K562 (cell line): Measurements from ENCODE around the gene GRIN2A. TPM values are rescaled to one million over a fixed set of nuclear protein-coding genes. Genes with fewer than 3 reads are reported as not detected.

Experiments used
- ATAC-seq: fragments of 200-7000 bp; cut with Tn5 transposase; 3 replicates; pipeline ENCODE4 v1.9.1; 2020; ENCODE audit warnings: moderate library complexity
- BruUV-seq: library from RNA; stranded (reverse); fragments of 400-500 nt; replicated peaks from 2 replicates; lab custom pipeline; 2021; lab: Mats Ljungman, UMichigan
- CTCF ChIA-PET: fragments of 300-600 bp; formaldehyde crosslinking; extraction: SDS; loops from one replicate; lab custom pipeline; 2021; ENCODE audit warnings: low intra/inter-chr PET ratio; lab: Yijun Ruan, JAX
- POLR2A ChIA-PET: fragments of 300-600, 350-650 bp; sonication (Branson Sonifier 250); formaldehyde crosslinking; extraction: SDS; loops from one replicate; lab custom pipeline; 2021; ENCODE audit warnings: antibody characterized with exemption, inconsistent platforms; lab: Yijun Ruan, JAX
- DNase-seq, 4 experiments: peaks; one replicate each; pipeline versions ENCODE4 v3.0.0 to v3.0.0-alpha.2; 2011 to 2018; ENCODE audit warnings: low spot score in 3 of 4, mixed read lengths in 3 of 4; ENCODE audit errors: extremely low read depth in 1 of 4
- FAIRE-seq: peaks from 2 replicates; lab custom pipeline; 2011; peaks lifted over from hg19 to GRCh38; lab: Jason Lieb, UNC
- H2AFZ ChIP-seq: 2 replicates; pipeline ENCODE4 v1.6.0; 2011; ENCODE audit warnings: low read depth, low read length, control low read depth, inconsistent platforms
- H3K27ac ChIP-seq: fragments of 200-600 bp; 3 replicates; pipeline ENCODE4 v1.8.0; 2011; ENCODE audit warnings: low read depth, mild to moderate bottlenecking, control low read depth, inconsistent platforms, low read length, moderate library complexity, mixed read lengths; ENCODE audit errors: extremely low read depth
- H3K27me3 ChIP-seq, 2 experiments: fragments of 300-600 bp in 1 of 2; 2 replicates in 1 of 2; 3 replicates in 1 of 2; pipeline versions ENCODE4 v1.6.0 to v1.8.0; 2011; ENCODE audit warnings: inconsistent platforms in 2 of 2, low read length in 2 of 2, mild to moderate bottlenecking in 1 of 2, mixed read lengths in 1 of 2, moderate library complexity in 1 of 2; ENCODE audit not compliant: control insufficient read depth in 2 of 2, insufficient read depth in 2 of 2
- H3K36me3 ChIP-seq: fragments of 300-600 bp; 3 replicates; pipeline ENCODE4 v1.8.0; 2011; ENCODE audit warnings: mild to moderate bottlenecking, low read length, inconsistent platforms; ENCODE audit not compliant: control insufficient read depth, insufficient read depth
- H3K4me1 ChIP-seq, 2 experiments: fragments of 200-600 bp in 1 of 2; replicated peaks in 1 of 2; 2 replicates in 1 of 2; 3 replicates in 1 of 2; pipeline versions ENCODE4 v1.5.1 to v1.8.0; 2011; ENCODE audit warnings: inconsistent platforms in 2 of 2, low read length in 2 of 2, mild to moderate bottlenecking in 1 of 2, mixed read lengths in 1 of 2, moderate library complexity in 1 of 2; ENCODE audit not compliant: control insufficient read depth in 2 of 2, insufficient read depth in 2 of 2
- H3K4me2 ChIP-seq: 2 replicates; pipeline ENCODE4 v1.6.1; 2011; ENCODE audit warnings: low read length, control low read depth, inconsistent platforms, mixed read lengths; ENCODE audit not compliant: insufficient read depth
- H3K4me3 ChIP-seq: fragments of 200-600 bp; sonication (generic), shearing (Covaris generic); 2 replicates; pipeline ENCODE4 v1.5.1; 2016; ENCODE audit warnings: control low read depth, inconsistent platforms
- H3K79me2 ChIP-seq: fragments of 200-600 bp; 3 replicates; pipeline ENCODE4 v1.8.0; 2011; ENCODE audit warnings: low read length, inconsistent platforms; ENCODE audit not compliant: control insufficient read depth, insufficient read depth
- H3K9ac ChIP-seq, 2 experiments: 2 replicates each; pipeline versions ENCODE4 v1.6.0 to v1.6.1; 2011; ENCODE audit warnings: low read depth in 2 of 2, low read length in 2 of 2, control low read depth in 1 of 2, inconsistent platforms in 1 of 2, mild to moderate bottlenecking in 1 of 2, mixed read lengths in 1 of 2; ENCODE audit not compliant: insufficient read depth in 1 of 2
- H3K9me1 ChIP-seq: one replicate; pipeline ENCODE4 v1.6.0; 2011; ENCODE audit warnings: inconsistent platforms, mild to moderate bottlenecking, low read length, moderate library complexity; ENCODE audit not compliant: control insufficient read depth, insufficient read depth
- H3K9me3 ChIP-seq: replicated peaks from 2 replicates; pipeline ENCODE4 v1.5.1; 2011; ENCODE audit warnings: low read depth, low read length, inconsistent platforms; ENCODE audit not compliant: control insufficient read depth, insufficient read depth
- H4K20me1 ChIP-seq: replicated peaks from 2 replicates; pipeline ENCODE4 v1.6.1; 2011; ENCODE audit warnings: low read length, inconsistent platforms, mixed read lengths; ENCODE audit not compliant: control insufficient read depth, insufficient read depth
- ARID2 ChIP-seq: fragments of 450-650 bp; IDR thresholded peaks from 2 replicates; pipeline ENCODE4 v1.6.1; 2017; ENCODE audit warnings: antibody characterized with exemption, mild to moderate bottlenecking
- KDM5B ChIP-seq: fragments of 200-600 bp; sonication (generic); IDR thresholded peaks from 2 replicates; pipeline ENCODE4 v1.6.1; 2012; ENCODE audit warnings: low read depth, mild to moderate bottlenecking, moderate library complexity, low read length, control low read depth, inconsistent platforms; ENCODE audit not compliant: insufficient replicate concordance
- MTA1 ChIP-seq: fragments of 450-650 bp; IDR thresholded peaks from 2 replicates; pipeline ENCODE4 v1.6.1; 2017; ENCODE audit warnings: borderline replicate concordance
- RFX7 ChIP-seq: fragments of 250-450 bp; sonication (Bioruptor Pico); IDR thresholded peaks from 2 replicates; pipeline ENCODE4 v1.5.1; 2021; ENCODE audit warnings: mild to moderate bottlenecking
- XRCC5 ChIP-seq: fragments of 200-400 bp; formaldehyde crosslinking; IDR thresholded peaks from 2 replicates; pipeline ENCODE4 v1.6.1; 2017; ENCODE audit warnings: low read depth, mild to moderate bottlenecking, low read length
- WGBS: fragments of 100-300 bp; shearing (Covaris generic); methylation state at CpG from one replicate; pipeline ENCODE4 v1.1.6; 2016; ENCODE audit warnings: low coverage, mixed read lengths; ENCODE audit not compliant: insufficient coverage; ENCODE audit errors: missing lambda C conversion rate; 5-methylcytosine and 5-hydroxymethylcytosine counted together
- in situ Hi-C: fragments of 300-500 bp; cut with MboI; formaldehyde crosslinking; loops from 4 replicates; pipeline ENCODE4 v1.15.0; 2018; ENCODE audit warnings: inconsistent platforms, mixed read lengths
- intact Hi-C: fragments of 100-400 bp; cut with micrococcal nuclease; formaldehyde crosslinking; loops from 2 replicates; pipeline ENCODE4 v1.14.2; 2022
- polyA plus RNA-seq, 8 experiments: library from polyadenylated mRNA; depleted of rRNA in 4 of 8; stranded (reverse) in 5 of 8; unstranded in 3 of 8; fragments of >200 nt; fragmentation: Nextera tagmentation in 2 of 8; fragmentation: Illumina TruSeq in 1 of 8; extraction: Ambion mirVana in 2 of 8; extraction: Trizol in 1 of 8; gene quantifications; 2 replicates each; pipeline versions ENCODE4 v1.2.1 to v1.2.3, GENCODE V29; 2011 to 2014; ENCODE audit warnings: inconsistent platforms in 1 of 8, missing spikeins in 1 of 8
- total RNA-seq, 7 experiments: library from RNA; depleted of rRNA in 6 of 7; stranded (reverse); fragments of >200 nt in 6 of 7; fragmentation: Illumina TruSeq in 2 of 7; extraction: Trizol in 2 of 7; gene quantifications; 2 replicates each; pipeline versions ENCODE4 v1.2.1 to v1.2.3, GENCODE V29; 2011 to 2021; ENCODE audit warnings: low replicate concordance in 1 of 7
- TF ChIP-seq, protein P1 (sequence below): fragments of 250-450 bp; sonication (Bioruptor Pico); IDR thresholded peaks from 2 replicates; pipeline ENCODE4 v1.8.0; 2021; ENCODE audit warnings: moderate library complexity, mild to moderate bottlenecking, inconsistent platforms
- TF ChIP-seq, protein P2 (sequence below): fragments of 250-450 bp; sonication (Bioruptor Pico); IDR thresholded peaks from 2 replicates; pipeline ENCODE4 v1.5.0; 2021; ENCODE audit warnings: mild to moderate bottlenecking, moderate library complexity

The GRIN2A gene
- total and polyA plus RNA-seq, 9 of the 15 experiments (the other 6 are each of a cell fraction or from before 2014, with no cell fraction given): not detected

DNA sequence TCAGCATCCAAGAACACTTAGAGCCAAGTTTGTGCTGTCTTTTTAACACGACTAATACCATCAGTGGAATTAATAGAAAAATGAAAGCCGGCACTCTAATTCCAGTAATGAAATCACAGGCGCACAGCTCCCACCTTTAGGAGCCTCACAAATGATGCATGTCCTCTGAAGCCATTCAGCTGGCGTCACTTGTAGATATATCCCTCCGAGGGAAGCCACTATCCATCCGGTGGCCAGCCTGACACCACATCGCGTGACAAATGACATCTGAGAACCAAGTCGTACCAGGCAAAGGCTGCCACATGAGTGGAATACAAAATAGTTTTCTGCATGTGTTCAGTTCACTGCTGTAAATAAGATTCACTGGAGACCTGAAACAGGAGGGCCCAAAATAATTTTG is 205.6 kb downstream of the GRIN2A start (continued):
- TF ChIP-seq, protein P1, sequence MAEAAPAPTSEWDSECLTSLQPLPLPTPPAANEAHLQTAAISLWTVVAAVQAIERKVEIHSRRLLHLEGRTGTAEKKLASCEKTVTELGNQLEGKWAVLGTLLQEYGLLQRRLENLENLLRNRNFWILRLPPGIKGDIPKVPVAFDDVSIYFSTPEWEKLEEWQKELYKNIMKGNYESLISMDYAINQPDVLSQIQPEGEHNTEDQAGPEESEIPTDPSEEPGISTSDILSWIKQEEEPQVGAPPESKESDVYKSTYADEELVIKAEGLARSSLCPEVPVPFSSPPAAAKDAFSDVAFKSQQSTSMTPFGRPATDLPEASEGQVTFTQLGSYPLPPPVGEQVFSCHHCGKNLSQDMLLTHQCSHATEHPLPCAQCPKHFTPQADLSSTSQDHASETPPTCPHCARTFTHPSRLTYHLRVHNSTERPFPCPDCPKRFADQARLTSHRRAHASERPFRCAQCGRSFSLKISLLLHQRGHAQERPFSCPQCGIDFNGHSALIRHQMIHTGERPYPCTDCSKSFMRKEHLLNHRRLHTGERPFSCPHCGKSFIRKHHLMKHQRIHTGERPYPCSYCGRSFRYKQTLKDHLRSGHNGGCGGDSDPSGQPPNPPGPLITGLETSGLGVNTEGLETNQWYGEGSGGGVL (CRISPR knock-in tag): no peak
- TF ChIP-seq ARID2 (no peak), MTA1 (no peak)
- TF ChIP-seq, all 486 proteins: peak for 0

GRCh38 chr16:9971907-9972306 is 210.3 kb downstream of the GRIN2A start:
- Histone ChIP-seq H3K4me2 (no peak overlapping the region), H3K36me3 (no peaks in the 10 kb centered on the region), H3K9me3 (no peaks in the 10 kb centered on the region), H3K4me3 (no peak overlapping the region), H3K27ac (no peak overlapping the region), H4K20me1 (no peaks in the 10 kb centered on the region), H2AFZ (no peak overlapping the region), H3K27me3 (no peaks in the 10 kb centered on the region; a peak in 1 of 5 replicates)
- ChIA-PET CTCF (no interaction called here), POLR2A (no interaction called here)
- ATAC-seq (no peak), FAIRE-seq (no peak), DNase-seq (no peak)
- in situ Hi-C loops: no loop called here
- 0% methylated on average over 2 of the region's 2 CpGs for WGBS
- BruUV-seq: no TSS peak
- TF ChIP-seq XRCC5 (no peak), KDM5B (no peak), RFX7 (CRISPR knock-in tag) (no peak)
- TF ChIP-seq, protein P2, sequence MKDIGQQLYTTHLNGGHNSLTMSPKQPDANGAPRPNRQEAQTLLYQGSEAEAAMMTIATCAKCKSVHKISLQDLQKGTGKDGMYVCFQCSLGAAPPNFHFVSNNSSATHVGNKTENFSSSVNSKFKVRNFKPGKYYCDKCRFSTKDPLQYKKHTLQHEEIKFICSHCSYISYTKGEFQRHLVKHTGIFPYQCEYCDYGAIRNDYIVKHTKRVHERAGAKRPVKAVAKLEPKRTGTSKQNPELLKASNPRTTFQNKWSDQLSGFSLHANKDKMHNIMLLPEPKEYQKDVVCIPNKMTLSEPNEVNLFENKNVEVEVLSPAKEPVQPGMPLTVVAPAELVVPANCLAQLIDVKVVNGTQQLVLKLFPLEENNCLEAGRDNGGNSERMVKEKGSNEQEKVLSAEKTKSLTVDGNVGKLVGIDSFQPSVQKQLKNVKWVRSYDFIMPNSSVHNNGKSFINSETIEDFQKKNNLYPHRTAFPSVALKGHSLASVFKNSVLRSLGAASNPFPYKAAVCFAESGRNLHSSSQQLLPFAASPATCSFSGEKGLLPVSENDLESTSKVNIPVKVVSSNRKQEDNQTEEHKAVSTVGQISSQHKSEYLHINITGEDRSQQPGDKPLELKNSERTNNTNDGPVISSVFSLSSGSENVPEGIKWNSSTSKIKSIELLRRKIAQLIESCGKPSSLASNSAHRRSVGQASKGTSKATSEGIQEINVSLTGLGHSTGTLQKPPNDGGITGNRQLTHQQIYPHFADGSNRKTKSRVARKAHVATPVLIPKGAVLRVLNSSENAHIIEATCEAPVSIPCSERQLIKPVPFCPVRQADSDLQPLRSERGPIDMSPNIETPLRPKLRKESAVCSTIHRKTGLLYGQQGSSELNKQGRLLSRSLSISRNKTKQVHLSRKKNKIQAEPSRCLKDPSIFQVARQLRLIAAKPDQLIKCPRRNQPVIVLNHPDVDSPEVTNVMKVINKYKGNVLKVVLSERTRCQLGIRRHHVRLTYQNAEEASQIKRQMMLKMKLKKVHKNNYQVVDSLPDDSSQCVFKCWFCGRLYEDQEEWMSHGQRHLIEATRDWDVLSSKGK (CRISPR knock-in tag): no peak
- TF ChIP-seq, all 486 proteins: peak for 0
- no peaks in the 10 kb centered on the region for H3K79me2 ChIP-seq
- intact Hi-C loops: no loop called here
- no peaks in the 10 kb centered on the region for H3K9me1 ChIP-seq
- no peak overlapping the region for H3K9ac ChIP-seq
- no peaks in the 10 kb centered on the region for H3K4me1 ChIP-seq
